Measurements from ENCODE around the gene ZCCHC24. TPM values are rescaled to one million over a fixed set of nuclear protein-coding genes. Genes with fewer than 3 reads are reported as not detected.
"Not testable (repeated sequence)": the region's sequence is repeated elsewhere in the genome, so short reads cannot be mapped to it uniquely, and the experiment has no call there.

Gene ZCCHC24
- total and polyA plus RNA-seq, 10 donors = 4.9 to 34.1 (median 23.7) TPM

DNA sequence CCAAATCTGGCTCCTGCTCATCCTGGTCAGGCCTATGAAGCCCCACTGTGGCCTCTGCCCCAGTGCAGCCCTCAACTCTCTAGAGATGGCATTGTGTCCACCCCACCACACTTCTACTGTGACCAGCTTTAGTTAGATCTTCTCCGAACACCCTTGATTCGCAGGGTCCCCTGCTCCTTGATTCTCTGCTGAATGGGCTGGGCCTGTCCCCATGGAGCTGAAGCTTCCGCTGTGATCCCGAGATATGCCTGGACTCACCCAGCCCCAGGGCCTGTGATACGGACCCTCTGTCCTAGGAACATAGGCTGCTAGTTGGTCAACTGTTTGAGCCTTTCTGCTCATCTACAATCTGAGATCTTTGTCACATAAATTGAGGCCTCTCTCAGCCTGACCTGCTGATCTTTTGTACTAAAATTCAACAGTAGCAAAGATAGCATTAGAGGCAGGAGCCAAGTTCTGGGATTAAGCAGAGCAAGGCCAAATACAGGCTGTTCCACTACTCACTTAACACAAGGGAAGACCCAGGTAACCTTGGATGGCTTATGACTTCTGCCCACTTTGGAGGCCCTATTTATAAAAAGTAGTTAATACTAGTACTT is 104.7 kb downstream of the ZCCHC24 start:
- 92 to 97% (median 95%) methylated on average over 5 of the region's 5 CpGs for WGBS, 5 donors
- Histone ChIP-seq H3K27me3 (replicated peaks in 1 of 7) (no peaks in the 10 kb centered on the region), H3K27ac (peak overlapping the region in 4 of 8 donors; percentile 18 to 52 (median 24)), H3K4me1 (peaks cover 0 to 29% (median 6%) of the 10 kb centered on the region in 6 donors), H3K36me3 (no peaks in the 10 kb centered on the region), H3K9me3 (no peaks in the 10 kb centered on the region), H3K4me3 (no peak overlapping the region)
- no peak for TF ChIP-seq POLR2AphosphoS5 (IDR thresholded peaks at IDR 0.05)
- TF ChIP-seq POLR2A (IDR thresholded peaks at IDR 0.05) = no peak
- TF ChIP-seq, protein P1, sequence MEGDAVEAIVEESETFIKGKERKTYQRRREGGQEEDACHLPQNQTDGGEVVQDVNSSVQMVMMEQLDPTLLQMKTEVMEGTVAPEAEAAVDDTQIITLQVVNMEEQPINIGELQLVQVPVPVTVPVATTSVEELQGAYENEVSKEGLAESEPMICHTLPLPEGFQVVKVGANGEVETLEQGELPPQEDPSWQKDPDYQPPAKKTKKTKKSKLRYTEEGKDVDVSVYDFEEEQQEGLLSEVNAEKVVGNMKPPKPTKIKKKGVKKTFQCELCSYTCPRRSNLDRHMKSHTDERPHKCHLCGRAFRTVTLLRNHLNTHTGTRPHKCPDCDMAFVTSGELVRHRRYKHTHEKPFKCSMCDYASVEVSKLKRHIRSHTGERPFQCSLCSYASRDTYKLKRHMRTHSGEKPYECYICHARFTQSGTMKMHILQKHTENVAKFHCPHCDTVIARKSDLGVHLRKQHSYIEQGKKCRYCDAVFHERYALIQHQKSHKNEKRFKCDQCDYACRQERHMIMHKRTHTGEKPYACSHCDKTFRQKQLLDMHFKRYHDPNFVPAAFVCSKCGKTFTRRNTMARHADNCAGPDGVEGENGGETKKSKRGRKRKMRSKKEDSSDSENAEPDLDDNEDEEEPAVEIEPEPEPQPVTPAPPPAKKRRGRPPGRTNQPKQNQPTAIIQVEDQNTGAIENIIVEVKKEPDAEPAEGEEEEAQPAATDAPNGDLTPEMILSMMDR (IDR thresholded peaks at IDR 0.05 in 8 of 11, conservative IDR thresholded peaks at IDR 0.05 in 3 of 11) = no peak
- intact Hi-C loops (cut with DNase I; ENCODE audit: low total_unique reads) = no loop called here
- no peak for DNase-seq

DNA sequence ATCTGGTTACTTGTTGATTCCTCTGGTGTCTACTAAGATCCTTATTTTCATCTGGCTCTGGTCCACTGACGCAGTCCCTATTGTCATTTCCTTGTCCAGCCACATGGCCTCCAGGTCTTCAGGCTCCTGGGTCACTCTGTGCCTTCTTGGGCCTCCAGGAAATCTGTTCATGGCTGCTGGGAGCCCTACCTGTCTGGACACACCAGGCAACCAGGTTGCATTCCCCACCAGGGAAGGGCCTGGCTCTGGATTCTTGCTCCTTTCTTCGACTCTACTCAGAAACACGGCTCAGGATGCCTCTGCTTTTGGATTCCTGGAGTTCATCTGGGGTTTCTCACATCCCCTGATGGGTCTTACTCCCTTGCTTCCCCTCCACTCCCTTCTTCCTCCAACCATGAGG is 106.2 kb downstream of the ZCCHC24 start:
- TF ChIP-seq POLR2A (IDR thresholded peaks at IDR 0.05) (no peak), POLR2AphosphoS5 (IDR thresholded peaks at IDR 0.05) (no peak)
- TF ChIP-seq, protein P1 (IDR thresholded peaks at IDR 0.05 in 8 of 11, conservative IDR thresholded peaks at IDR 0.05 in 3 of 11) = no peak

DNA sequence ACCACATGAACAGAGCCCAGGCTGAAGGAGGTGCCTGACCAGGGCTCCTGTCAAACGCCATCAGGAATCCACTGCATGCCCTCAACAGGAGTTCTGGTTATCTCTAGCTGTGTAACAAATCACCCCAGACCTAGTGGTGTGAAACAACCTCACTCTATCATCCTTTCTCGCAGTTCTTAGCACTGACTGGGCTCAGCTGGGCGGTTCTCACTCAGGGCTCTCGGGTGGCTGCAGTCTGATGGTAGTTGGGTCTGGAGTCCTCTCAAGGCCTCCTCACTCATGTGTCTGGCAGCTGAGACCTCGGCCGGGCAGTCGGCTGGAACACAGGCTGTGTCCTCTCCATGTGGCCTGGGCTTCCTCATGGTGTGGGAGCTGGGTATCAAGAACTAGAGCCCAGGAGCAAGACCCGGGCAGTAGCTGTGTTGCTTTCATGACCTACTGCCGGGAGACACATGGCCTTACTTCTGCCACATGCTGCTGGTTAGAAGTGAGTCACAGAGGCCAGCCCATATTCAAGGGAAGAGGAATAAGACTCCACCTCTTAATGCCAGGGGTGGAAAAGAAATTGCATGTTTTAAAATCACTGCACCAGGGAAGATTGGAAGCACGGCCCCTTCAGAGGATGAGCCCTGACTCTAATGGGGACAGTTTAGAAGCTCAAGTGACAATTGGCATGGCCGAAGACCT is 107.5 kb downstream of the ZCCHC24 start:
- H3K27me3 ChIP-seq (replicated peaks in 1 of 7); intact Hi-C loops (cut with DNase I; ENCODE audit: low total_unique reads); H3K36me3 ChIP-seq; H3K4me3 ChIP-seq; H3K27ac ChIP-seq; DNase-seq; H3K9me3 ChIP-seq: not testable (repeated sequence)
- H3K4me1 ChIP-seq = peaks cover 0 to 20% (median 0%) of the 10 kb centered on the region in 6 donors
- WGBS, 5 donors = 94 to 100% (median 97%) methylated on average over 7 of the region's 11 CpGs

More for the DNA sequence above, 106.2 kb downstream of the ZCCHC24 start:
- WGBS, 5 donors = 91 to 100% (median 96%) methylated on average over 3 of the region's 3 CpGs
- no peak for DNase-seq
- Histone ChIP-seq H3K4me3 (no peak overlapping the region), H3K27me3 (replicated peaks in 1 of 7) (no peaks in the 10 kb centered on the region), H3K9me3 (no peaks in the 10 kb centered on the region), H3K4me1 (peaks cover 0 to 20% (median 0%) of the 10 kb centered on the region in 6 donors), H3K27ac (no peak overlapping the region), H3K36me3 (no peaks in the 10 kb centered on the region)
- intact Hi-C loops (cut with DNase I; ENCODE audit: low total_unique reads) = no loop called here

DNA sequence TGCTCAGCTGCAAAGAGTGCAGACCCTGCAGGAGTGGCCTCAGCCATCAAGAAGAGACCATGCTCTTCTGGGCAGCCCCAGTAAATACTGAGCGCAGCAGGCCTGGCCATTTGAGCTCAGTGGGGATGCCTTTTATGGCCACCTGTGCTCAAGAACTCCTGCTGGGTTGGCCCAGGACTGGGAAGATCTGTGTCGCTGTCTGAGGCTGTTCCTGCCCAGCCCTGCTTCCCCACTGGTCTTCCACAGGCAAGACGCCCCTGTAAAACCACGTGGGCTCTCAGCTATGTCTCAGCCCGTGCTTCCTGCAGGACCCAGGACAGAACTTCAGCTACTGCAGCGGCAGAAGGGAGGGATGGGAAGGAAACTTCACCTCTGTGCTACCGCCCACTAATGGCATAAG is 108.7 kb downstream of the ZCCHC24 start:
- H3K4me3 ChIP-seq = no peak overlapping the region
- no peak for DNase-seq
- 64 to 78% (median 71%) methylated on average over 7 of the region's 7 CpGs for WGBS, 5 donors
- H3K27ac ChIP-seq = no peak overlapping the region
- intact Hi-C loops (cut with DNase I; ENCODE audit: low total_unique reads) = no loop called here
- H3K36me3 ChIP-seq = no peaks in the 10 kb centered on the region
- TF ChIP-seq POLR2AphosphoS5 (IDR thresholded peaks at IDR 0.05) = no peak
- no peak for TF ChIP-seq POLR2A (IDR thresholded peaks at IDR 0.05)
- TF ChIP-seq, protein P1 (IDR thresholded peaks at IDR 0.05 in 8 of 11, conservative IDR thresholded peaks at IDR 0.05 in 3 of 11) = no peak
- no peaks in the 10 kb centered on the region for H3K27me3 ChIP-seq (replicated peaks in 1 of 7)
- no peaks in the 10 kb centered on the region for H3K9me3 ChIP-seq
- H3K4me1 ChIP-seq = peaks cover under 1 to 18% (median 4%) of the 10 kb centered on the region in 6 donors
